ENCODE measurements around the gene SERPIND1.

- no peak for TF ChIP-seq CTCF (IDR thresholded peaks at IDR 0.05; ENCODE audit: poor library complexity, severe bottlenecking)
- no peak for TF ChIP-seq EP300 (conservative IDR thresholded peaks at IDR 0.05; ENCODE audit: poor library complexity, severe bottlenecking)
- no peak for TF ChIP-seq TAF1 (IDR thresholded peaks at IDR 0.05; ENCODE audit: low read depth)
- no peak for TF ChIP-seq EZH2 (IDR thresholded peaks at IDR 0.05; ENCODE audit: borderline replicate concordance, insufficient read depth, low read length, poor library complexity, severe bottlenecking)
- no peak for TF ChIP-seq RAD21 (conservative IDR thresholded peaks at IDR 0.05)
- no peak for TF ChIP-seq POLR2AphosphoS5 (IDR thresholded peaks at IDR 0.05)
- no peak for TF ChIP-seq MXI1 (conservative IDR thresholded peaks at IDR 0.05; ENCODE audit: poor library complexity, severe bottlenecking)
- TF ChIP-seq SMC3 (conservative IDR thresholded peaks at IDR 0.05; ENCODE audit: poor library complexity) = no peak
Measured at GRCh38 chr22:20804650-20805049, 30.7 kb downstream of the SERPIND1 start.
